HG03558 (cell line): ENCODE measurements around the gene CYP3A5.
"Not testable (repeated sequence)": the region's sequence is repeated elsewhere in the genome, so short reads cannot be mapped to it uniquely, and the experiment has no call there.

Experiments
- ATAC-seq: cut with Tn5 transposase; IDR thresholded peaks from one replicate; pipeline ENCODE4 v1.9.1; 2021; ENCODE audit warnings: moderate number of reproducible peaks; ENCODE audit not compliant: unreplicated experiment; ENCODE audit errors: extremely low read depth

CYP3A5 gene

GRCh38 chr7:99685871-99686608 lies 6.2 kb upstream of the CYP3A5 start:
- not testable (repeated sequence) for ATAC-seq

GRCh38 chr7:99685129-99685758 lies 5.4 kb upstream of the CYP3A5 start:
- ATAC-seq: no peak

GRCh38 chr7:99679032-99679399 lies 780 bp downstream of the CYP3A5 start:
- no peak for ATAC-seq

- no peak for ATAC-seq
Observed at GRCh38 chr7:99677648-99678045, 2.1 kb downstream of the CYP3A5 start.

- no peak for ATAC-seq
Observed at GRCh38 chr7:99677013-99677647, 2.7 kb downstream of the CYP3A5 start.

- no peak for ATAC-seq
Observed at GRCh38 chr7:99674995-99675742, 4.6 kb downstream of the CYP3A5 start.

- no peak for ATAC-seq
Observed at GRCh38 chr7:99672573-99672972, 7.2 kb downstream of the CYP3A5 start.

- ATAC-seq: no peak
Observed at GRCh38 chr7:99669782-99670181, 10.0 kb downstream of the CYP3A5 start.

- no peak for ATAC-seq
Observed at GRCh38 chr7:99668541-99668940, 11.3 kb downstream of the CYP3A5 start.

GRCh38 chr7:99667179-99667578 lies 12.6 kb downstream of the CYP3A5 start:
- ATAC-seq: no peak

GRCh38 chr7:99666013-99666395 lies 13.8 kb downstream of the CYP3A5 start:
- no peak for ATAC-seq

- no peak for ATAC-seq
Observed at GRCh38 chr7:99665312-99666012, 14.3 kb downstream of the CYP3A5 start.

- not testable (repeated sequence) for ATAC-seq
Observed at GRCh38 chr7:99657879-99658278, 21.9 kb downstream of the CYP3A5 start.

GRCh38 chr7:99654626-99655025 lies 25.2 kb downstream of the CYP3A5 start:
- not testable (repeated sequence) for ATAC-seq

GRCh38 chr7:99653754-99654153 lies 26.0 kb downstream of the CYP3A5 start:
- no peak for ATAC-seq

GRCh38 chr7:99653269-99653668 lies 26.5 kb downstream of the CYP3A5 start:
- not testable (repeated sequence) for ATAC-seq

GRCh38 chr7:99652671-99653070 lies 27.1 kb downstream of the CYP3A5 start:
- no peak for ATAC-seq

GRCh38 chr7:99651290-99651689 lies 28.5 kb downstream of the CYP3A5 start:
- ATAC-seq: no peak

GRCh38 chr7:99648843-99649242 lies 31.0 kb downstream of the CYP3A5 start:
- ATAC-seq: no peak

GRCh38 chr7:99645590-99645989 lies 34.2 kb downstream of the CYP3A5 start:
- ATAC-seq: no peak
